CD14-positive monocyte (primary cell): ENCODE results near the gene ZNF576. TPM values are rescaled to one million over a fixed set of nuclear protein-coding genes. Genes with fewer than 3 reads are reported as not detected.

Experiments
- DNase-seq, 3 donors: peaks; one replicate each; pipeline ENCODE4 v3.0.0-alpha.2; 2011 to 2022
- H2AFZ ChIP-seq: 2 replicates; pipeline ENCODE4 v1.6.0; 2012; ENCODE audit warnings: mild to moderate bottlenecking, low read depth, low read length, inconsistent platforms; ENCODE audit not compliant: insufficient read depth, poor library complexity, severe bottlenecking
- H3K27ac ChIP-seq, 2 donors: 1 replicate in 1 of 2; 2 replicates in 1 of 2; pipeline ENCODE4 v1.5.1; 2012 to 2013; ENCODE audit warnings: low read length in 2 of 2, control low read depth in 1 of 2, inconsistent platforms in 1 of 2, low read depth in 1 of 2, mild to moderate bottlenecking in 1 of 2
- H3K27me3 ChIP-seq, 2 donors: one replicate each; pipeline versions ENCODE4 v1.6.0 to v1.6.1; 2011 to 2013; ENCODE audit warnings: low read length in 2 of 2; ENCODE audit not compliant: control insufficient read depth in 2 of 2, insufficient read depth in 2 of 2
- H3K36me3 ChIP-seq, 2 donors: replicated peaks in 1 of 2; 1 replicate in 1 of 2; 2 replicates in 1 of 2; pipeline versions ENCODE4 v1.5.1 to v1.6.1; 2012 to 2013; ENCODE audit warnings: low read length in 2 of 2, control low read depth in 1 of 2, inconsistent platforms in 1 of 2, mild to moderate bottlenecking in 1 of 2; ENCODE audit not compliant: insufficient read depth in 2 of 2, control insufficient read depth in 1 of 2
- H3K4me1 ChIP-seq, 2 donors: 1 replicate in 1 of 2; 2 replicates in 1 of 2; pipeline versions ENCODE4 v1.5.1 to v1.6.1; 2012 to 2013; ENCODE audit warnings: low read length in 2 of 2, control low read depth in 1 of 2, inconsistent platforms in 1 of 2, mild to moderate bottlenecking in 1 of 2, moderate library complexity in 1 of 2; ENCODE audit not compliant: insufficient read depth in 2 of 2, control insufficient read depth in 1 of 2
- H3K4me2 ChIP-seq: replicated peaks from 2 replicates; pipeline ENCODE3; 2012; ENCODE audit warnings: low read length, moderate library complexity, mild to moderate bottlenecking; ENCODE audit not compliant: poor library complexity, severe bottlenecking; ENCODE audit errors: extremely low read depth
- H3K4me3 ChIP-seq, 3 experiments: fragments of 200-600 bp in 1 of 3; sonication (generic) in 1 of 3; replicated peaks in 1 of 3; 1 replicate in 2 of 3; 2 replicates in 1 of 3; pipeline ENCODE4 v1.5.1; 2011 to 2013; ENCODE audit warnings: low read length in 3 of 3, mild to moderate bottlenecking in 3 of 3, control low read depth in 2 of 3, low read depth in 2 of 3, inconsistent platforms in 1 of 3, moderate library complexity in 1 of 3
- H3K79me2 ChIP-seq: 2 replicates; pipeline ENCODE4 v1.6.0; 2012; ENCODE audit warnings: mild to moderate bottlenecking, control low read depth, inconsistent platforms, low read length, moderate library complexity; ENCODE audit not compliant: insufficient read depth
- H3K9ac ChIP-seq: 2 replicates; pipeline ENCODE4 v1.6.0; 2017; ENCODE audit warnings: low read length, mild to moderate bottlenecking; ENCODE audit not compliant: insufficient read depth, poor library complexity, severe bottlenecking
- H3K9me3 ChIP-seq, 2 donors: replicated peaks in 1 of 2; 1 replicate in 1 of 2; 2 replicates in 1 of 2; pipeline versions ENCODE4 v1.5.1 to v1.6.1; 2012 to 2013; ENCODE audit warnings: low read length in 2 of 2, control low read depth in 1 of 2; ENCODE audit not compliant: control insufficient read depth in 1 of 2, insufficient read depth in 1 of 2
- H4K20me1 ChIP-seq: 2 replicates; pipeline ENCODE4 v1.6.0; 2012; ENCODE audit warnings: mild to moderate bottlenecking, low read length, control low read depth, moderate library complexity; ENCODE audit not compliant: insufficient read depth
- H3K27ac Mint-ChIP-seq, 7 donors: one replicate each; pipeline ENCODE4 v1.8.0; 2020; ENCODE audit warnings: mild to moderate bottlenecking in 7 of 7, mixed read lengths in 7 of 7, moderate library complexity in 6 of 7, inconsistent platforms in 2 of 7
- H3K27me3 Mint-ChIP-seq, 3 donors: one replicate each; pipeline ENCODE4 v1.8.0; 2021 to 2022; ENCODE audit warnings: low read depth in 3 of 3, mild to moderate bottlenecking in 3 of 3, mixed read lengths in 3 of 3, moderate library complexity in 3 of 3, inconsistent platforms in 1 of 3
- H3K36me3 Mint-ChIP-seq, 2 donors: one replicate each; pipeline ENCODE4 v1.8.0; 2020; ENCODE audit warnings: mixed read lengths in 2 of 2, inconsistent platforms in 1 of 2, mild to moderate bottlenecking in 1 of 2
- H3K4me1 Mint-ChIP-seq: one replicate; pipeline ENCODE4 v1.8.0; 2020; ENCODE audit warnings: mild to moderate bottlenecking, mixed read lengths
- H3K4me3 Mint-ChIP-seq, 2 donors: one replicate each; pipeline ENCODE4 v1.8.0; 2020; ENCODE audit warnings: mild to moderate bottlenecking in 2 of 2, mixed read lengths in 2 of 2, moderate library complexity in 1 of 2
- H3K9me3 Mint-ChIP-seq, 7 donors: one replicate each; pipeline ENCODE4 v1.8.0; 2020 to 2022; ENCODE audit warnings: mixed read lengths in 7 of 7, mild to moderate bottlenecking in 6 of 7, moderate library complexity in 6 of 7, inconsistent platforms in 2 of 7
- WGBS: methylation state at CpG from one replicate; pipeline ENCODE4 v1.1.5; 2013; ENCODE audit warnings: missing lambda C conversion rate; ENCODE audit not compliant: insufficient coverage; 5-methylcytosine and 5-hydroxymethylcytosine counted together
- intact Hi-C, 2 donors: fragments of 100-400 bp; cut with micrococcal nuclease; formaldehyde crosslinking; loops; one replicate each; pipeline versions ENCODE4 v1.15.0 to v1.15.1; 2023
- polyA plus RNA-seq, 3 donors: library from polyadenylated mRNA; depleted of rRNA in 1 of 3; unstranded in 2 of 3; stranded (reverse) in 1 of 3; fragments of 300-500 nt in 2 of 3; fragments of >200 nt in 1 of 3; fragmentation: Illumina TruSeq in 2 of 3; gene quantifications; 1 replicate in 2 of 3; 2 replicates in 1 of 3; pipeline ENCODE4 v1.2.3, GENCODE V29; 2012 to 2021
- TF ChIP-seq, protein P1 (sequence below): fragments of 200-600 bp; IDR thresholded peaks from one replicate; pipeline ENCODE4 v1.8.0; 2022; ENCODE audit warnings: antibody characterized with exemption, mild to moderate bottlenecking

The ZNF576 gene
- polyA plus RNA-seq, 3 donors: 3.6 to 8.4 (median 7.2) TPM

DNA sequence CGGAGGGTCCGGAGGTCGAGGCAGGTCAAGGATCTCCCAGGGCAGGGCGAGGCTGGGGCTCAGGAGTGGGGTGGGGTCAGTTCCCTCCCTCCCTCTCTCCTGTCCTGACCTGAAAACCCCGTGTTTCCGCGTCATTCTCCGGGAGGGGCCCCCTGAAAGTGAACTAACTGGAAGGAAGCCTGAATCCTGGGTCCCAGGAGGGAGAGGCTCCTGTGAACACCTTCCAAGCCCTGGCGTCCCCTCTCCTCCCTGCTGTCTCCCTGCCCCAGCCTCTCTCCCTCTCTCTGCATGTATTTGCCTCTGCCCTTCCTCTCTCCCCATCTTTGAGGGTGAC lies 44.0 kb downstream of the ZNF576 start:
- Mint-ChIP-seq H3K9me3 (peaks cover 0 to 23% (median 11%) of the 10 kb centered on the region in 7 donors), H3K27me3 (peaks cover 48 to 56% (median 52%) of the 10 kb centered on the region in 3 donors), H3K27ac (peak overlapping the region in 1 of 7 donors; percentile 36), H3K36me3 (peaks cover 17 to 19% of the 10 kb centered on the region in 2 donors), H3K4me1 (peaks cover 17% of the 10 kb centered on the region), H3K4me3 (peak overlapping the region; percentile 70 to 86)
- peak overlapping the region; percentile 67 for H3K4me2 ChIP-seq
- H4K20me1 ChIP-seq: peaks cover 7% of the 10 kb centered on the region
- H3K36me3 ChIP-seq: no peaks in the 10 kb centered on the region
- peak overlapping the region in 1 of 3 experiments; percentile 62 for H3K4me3 ChIP-seq
- 13% methylated on average over 3 of the region's 9 CpGs for WGBS
- peaks cover 6 to 7% of the 10 kb centered on the region in 2 donors for H3K4me1 ChIP-seq
- no peak overlapping the region for H3K27ac ChIP-seq
- TF ChIP-seq, protein P1, sequence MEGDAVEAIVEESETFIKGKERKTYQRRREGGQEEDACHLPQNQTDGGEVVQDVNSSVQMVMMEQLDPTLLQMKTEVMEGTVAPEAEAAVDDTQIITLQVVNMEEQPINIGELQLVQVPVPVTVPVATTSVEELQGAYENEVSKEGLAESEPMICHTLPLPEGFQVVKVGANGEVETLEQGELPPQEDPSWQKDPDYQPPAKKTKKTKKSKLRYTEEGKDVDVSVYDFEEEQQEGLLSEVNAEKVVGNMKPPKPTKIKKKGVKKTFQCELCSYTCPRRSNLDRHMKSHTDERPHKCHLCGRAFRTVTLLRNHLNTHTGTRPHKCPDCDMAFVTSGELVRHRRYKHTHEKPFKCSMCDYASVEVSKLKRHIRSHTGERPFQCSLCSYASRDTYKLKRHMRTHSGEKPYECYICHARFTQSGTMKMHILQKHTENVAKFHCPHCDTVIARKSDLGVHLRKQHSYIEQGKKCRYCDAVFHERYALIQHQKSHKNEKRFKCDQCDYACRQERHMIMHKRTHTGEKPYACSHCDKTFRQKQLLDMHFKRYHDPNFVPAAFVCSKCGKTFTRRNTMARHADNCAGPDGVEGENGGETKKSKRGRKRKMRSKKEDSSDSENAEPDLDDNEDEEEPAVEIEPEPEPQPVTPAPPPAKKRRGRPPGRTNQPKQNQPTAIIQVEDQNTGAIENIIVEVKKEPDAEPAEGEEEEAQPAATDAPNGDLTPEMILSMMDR: no peak
- peaks cover 0 to 14% of the 10 kb centered on the region in 2 donors for H3K9me3 ChIP-seq
- DNase-seq: no peak
- intact Hi-C loops: no loop called here
- H3K27me3 ChIP-seq: peaks cover 36 to 48% of the 10 kb centered on the region in 2 donors
- H3K79me2 ChIP-seq: no peaks in the 10 kb centered on the region
- no peak overlapping the region for H2AFZ ChIP-seq
- no peak overlapping the region for H3K9ac ChIP-seq

DNA sequence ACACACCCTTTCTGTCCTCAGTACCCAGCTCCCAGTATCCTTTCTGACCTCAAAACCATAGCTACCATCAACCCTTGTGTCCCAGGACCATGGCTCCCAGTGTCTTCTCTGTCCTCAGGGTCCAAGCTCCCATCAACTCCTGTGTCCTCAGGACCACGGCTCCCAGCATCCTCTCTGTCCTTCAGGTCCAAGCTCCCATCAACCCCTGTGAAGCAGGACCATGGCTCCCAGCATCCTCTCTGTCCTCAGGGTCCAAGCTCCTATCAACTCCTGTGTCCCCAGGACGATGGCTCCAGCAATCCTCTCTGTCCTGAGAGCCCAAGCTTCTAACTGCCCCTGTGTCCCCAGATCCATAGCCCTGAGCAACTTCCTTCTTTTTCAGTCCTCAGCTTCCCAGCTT lies 44.9 kb downstream of the ZNF576 start:
- Histone ChIP-seq H2AFZ (no peak overlapping the region), H3K4me3 (no peak overlapping the region), H3K9ac (no peak overlapping the region), H3K27ac (no peak overlapping the region), H3K79me2 (no peaks in the 10 kb centered on the region), H3K4me1 (peaks cover 6 to 7% of the 10 kb centered on the region in 2 donors), H3K27me3 (peaks cover 36 to 47% of the 10 kb centered on the region in 2 donors), H3K9me3 (peaks cover 0 to 14% of the 10 kb centered on the region in 2 donors), H3K4me2 (no peak overlapping the region), H4K20me1 (peaks cover 9% of the 10 kb centered on the region), H3K36me3 (peaks cover 4 to 6% of the 10 kb centered on the region in 2 donors)
- peaks cover 46 to 48% (median 48%) of the 10 kb centered on the region in 3 donors for H3K27me3 Mint-ChIP-seq
- no peak for DNase-seq
- H3K27ac Mint-ChIP-seq: no peak overlapping the region
- H3K36me3 Mint-ChIP-seq: peaks cover 25 to 26% of the 10 kb centered on the region in 2 donors
- peak overlapping the region; percentile 39 to 56 for H3K4me3 Mint-ChIP-seq
- TF ChIP-seq, protein P1: no peak
- 95% methylated on average over 2 of the region's 2 CpGs for WGBS
- H3K4me1 Mint-ChIP-seq: peaks cover 16% of the 10 kb centered on the region
- H3K9me3 Mint-ChIP-seq: peaks cover 0 to 23% (median 11%) of the 10 kb centered on the region in 7 donors
- intact Hi-C loops: no loop called here
